K562 (cell line): ENCODE data around the gene IRF2BP2. TPM values are rescaled to one million over a fixed set of nuclear protein-coding genes. Genes with fewer than 3 reads are reported as not detected.

Experiments
- TCF3 ChIP-seq: sonication (generic); formaldehyde crosslinking; IDR thresholded peaks from 2 replicates; pipeline ENCODE4 v1.4.0; 2020; ENCODE audit warnings: mild to moderate bottlenecking, missing genetic modification reagents
- polyA plus RNA-seq, 8 experiments: library from polyadenylated mRNA; depleted of rRNA in 4 of 8; stranded (reverse) in 5 of 8; unstranded in 3 of 8; fragments of >200 nt; fragmentation: Nextera tagmentation in 2 of 8; fragmentation: Illumina TruSeq in 1 of 8; extraction: Ambion mirVana in 2 of 8; extraction: Trizol in 1 of 8; gene quantifications; 2 replicates each; pipeline versions ENCODE4 v1.2.1 to v1.2.3, GENCODE V29; 2011 to 2014; ENCODE audit warnings: inconsistent platforms in 1 of 8, missing spikeins in 1 of 8
- total RNA-seq, 7 experiments: library from RNA; depleted of rRNA in 6 of 7; stranded (reverse); fragments of >200 nt in 6 of 7; fragmentation: Illumina TruSeq in 2 of 7; extraction: Trizol in 2 of 7; gene quantifications; 2 replicates each; pipeline versions ENCODE4 v1.2.1 to v1.2.3, GENCODE V29; 2011 to 2021; ENCODE audit warnings: low replicate concordance in 1 of 7
- TF ChIP-seq, protein P1 (sequence below), 2 experiments: fragments of 450-650 bp in 1 of 2; IDR thresholded peaks; 2 replicates each; pipeline ENCODE4 v1.6.1; 2011 to 2017; ENCODE audit warnings: low read depth in 2 of 2, antibody characterized with exemption in 1 of 2, borderline replicate concordance in 1 of 2, low read length in 1 of 2, mild to moderate bottlenecking in 1 of 2, mixed read lengths in 1 of 2; ENCODE audit not compliant: control insufficient read depth in 1 of 2
- TF ChIP-seq, protein P2 (sequence below): sonication (generic); formaldehyde crosslinking; IDR thresholded peaks from 2 replicates; pipeline ENCODE4 v1.8.1; 2023; ENCODE audit warnings: missing genetic modification reagents, mild to moderate bottlenecking, borderline replicate concordance

IRF2BP2 gene
- total and polyA plus RNA-seq, 9 of the 15 experiments (the other 6 are each of a cell fraction or from before 2014, with no cell fraction given), result 7.7 to 68.6 (median 22.1) TPM

DNA sequence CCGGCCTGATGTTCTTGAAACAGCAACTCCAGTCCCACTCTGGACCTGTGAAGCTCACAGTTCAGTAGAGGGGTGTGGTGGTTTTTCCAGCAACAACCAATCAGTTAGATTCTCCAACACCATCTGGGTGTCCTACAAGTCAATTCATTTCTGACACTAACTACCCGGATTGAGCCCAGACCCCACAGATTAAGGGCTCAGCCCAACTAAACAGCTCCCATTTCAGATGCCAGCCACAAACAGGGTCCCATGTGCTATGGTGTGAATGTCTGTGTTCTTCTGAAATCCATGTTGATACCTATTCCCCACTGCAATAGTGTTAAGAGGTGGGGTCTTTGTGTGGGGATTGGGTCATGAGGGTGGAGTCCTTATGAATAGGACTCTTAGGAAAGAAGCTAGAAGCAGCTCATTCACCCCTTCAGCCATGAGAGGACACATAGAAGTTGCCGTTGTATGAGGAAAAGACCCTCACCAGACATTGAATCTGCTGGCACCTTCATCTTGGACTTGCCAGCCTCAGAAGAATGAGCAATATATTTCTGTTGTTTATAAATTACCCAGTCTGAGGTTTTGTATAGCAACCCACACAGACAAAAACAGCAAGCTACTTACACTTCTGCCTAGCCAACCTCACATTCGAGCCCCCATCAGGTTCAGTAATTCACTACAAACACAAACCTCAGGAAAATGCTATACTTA lies 53.6 kb downstream of the IRF2BP2 start (continued):
- TF ChIP-seq, protein P1, sequence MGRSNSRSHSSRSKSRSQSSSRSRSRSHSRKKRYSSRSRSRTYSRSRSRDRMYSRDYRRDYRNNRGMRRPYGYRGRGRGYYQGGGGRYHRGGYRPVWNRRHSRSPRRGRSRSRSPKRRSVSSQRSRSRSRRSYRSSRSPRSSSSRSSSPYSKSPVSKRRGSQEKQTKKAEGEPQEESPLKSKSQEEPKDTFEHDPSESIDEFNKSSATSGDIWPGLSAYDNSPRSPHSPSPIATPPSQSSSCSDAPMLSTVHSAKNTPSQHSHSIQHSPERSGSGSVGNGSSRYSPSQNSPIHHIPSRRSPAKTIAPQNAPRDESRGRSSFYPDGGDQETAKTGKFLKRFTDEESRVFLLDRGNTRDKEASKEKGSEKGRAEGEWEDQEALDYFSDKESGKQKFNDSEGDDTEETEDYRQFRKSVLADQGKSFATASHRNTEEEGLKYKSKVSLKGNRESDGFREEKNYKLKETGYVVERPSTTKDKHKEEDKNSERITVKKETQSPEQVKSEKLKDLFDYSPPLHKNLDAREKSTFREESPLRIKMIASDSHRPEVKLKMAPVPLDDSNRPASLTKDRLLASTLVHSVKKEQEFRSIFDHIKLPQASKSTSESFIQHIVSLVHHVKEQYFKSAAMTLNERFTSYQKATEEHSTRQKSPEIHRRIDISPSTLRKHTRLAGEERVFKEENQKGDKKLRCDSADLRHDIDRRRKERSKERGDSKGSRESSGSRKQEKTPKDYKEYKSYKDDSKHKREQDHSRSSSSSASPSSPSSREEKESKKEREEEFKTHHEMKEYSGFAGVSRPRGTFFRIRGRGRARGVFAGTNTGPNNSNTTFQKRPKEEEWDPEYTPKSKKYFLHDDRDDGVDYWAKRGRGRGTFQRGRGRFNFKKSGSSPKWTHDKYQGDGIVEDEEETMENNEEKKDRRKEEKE (IDR thresholded peaks at IDR 0.05; ENCODE audit: borderline replicate concordance in 1 of 2, control insufficient read depth in 1 of 2, low read depth in 2 of 2, low read length in 1 of 2), result no peak
- TF ChIP-seq, protein P2, sequence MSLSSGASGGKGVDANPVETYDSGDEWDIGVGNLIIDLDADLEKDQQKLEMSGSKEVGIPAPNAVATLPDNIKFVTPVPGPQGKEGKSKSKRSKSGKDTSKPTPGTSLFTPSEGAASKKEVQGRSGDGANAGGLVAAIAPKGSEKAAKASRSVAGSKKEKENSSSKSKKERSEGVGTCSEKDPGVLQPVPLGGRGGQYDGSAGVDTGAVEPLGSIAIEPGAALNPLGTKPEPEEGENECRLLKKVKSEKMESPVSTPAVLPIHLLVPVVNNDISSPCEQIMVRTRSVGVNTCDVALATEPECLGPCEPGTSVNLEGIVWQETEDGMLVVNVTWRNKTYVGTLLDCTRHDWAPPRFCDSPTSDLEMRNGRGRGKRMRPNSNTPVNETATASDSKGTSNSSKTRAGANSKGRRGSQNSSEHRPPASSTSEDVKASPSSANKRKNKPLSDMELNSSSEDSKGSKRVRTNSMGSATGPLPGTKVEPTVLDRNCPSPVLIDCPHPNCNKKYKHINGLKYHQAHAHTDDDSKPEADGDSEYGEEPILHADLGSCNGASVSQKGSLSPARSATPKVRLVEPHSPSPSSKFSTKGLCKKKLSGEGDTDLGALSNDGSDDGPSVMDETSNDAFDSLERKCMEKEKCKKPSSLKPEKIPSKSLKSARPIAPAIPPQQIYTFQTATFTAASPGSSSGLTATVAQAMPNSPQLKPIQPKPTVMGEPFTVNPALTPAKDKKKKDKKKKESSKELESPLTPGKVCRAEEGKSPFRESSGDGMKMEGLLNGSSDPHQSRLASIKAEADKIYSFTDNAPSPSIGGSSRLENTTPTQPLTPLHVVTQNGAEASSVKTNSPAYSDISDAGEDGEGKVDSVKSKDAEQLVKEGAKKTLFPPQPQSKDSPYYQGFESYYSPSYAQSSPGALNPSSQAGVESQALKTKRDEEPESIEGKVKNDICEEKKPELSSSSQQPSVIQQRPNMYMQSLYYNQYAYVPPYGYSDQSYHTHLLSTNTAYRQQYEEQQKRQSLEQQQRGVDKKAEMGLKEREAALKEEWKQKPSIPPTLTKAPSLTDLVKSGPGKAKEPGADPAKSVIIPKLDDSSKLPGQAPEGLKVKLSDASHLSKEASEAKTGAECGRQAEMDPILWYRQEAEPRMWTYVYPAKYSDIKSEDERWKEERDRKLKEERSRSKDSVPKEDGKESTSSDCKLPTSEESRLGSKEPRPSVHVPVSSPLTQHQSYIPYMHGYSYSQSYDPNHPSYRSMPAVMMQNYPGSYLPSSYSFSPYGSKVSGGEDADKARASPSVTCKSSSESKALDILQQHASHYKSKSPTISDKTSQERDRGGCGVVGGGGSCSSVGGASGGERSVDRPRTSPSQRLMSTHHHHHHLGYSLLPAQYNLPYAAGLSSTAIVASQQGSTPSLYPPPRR (CRISPR knock-in tag), result no peak
- no peak for TF ChIP-seq TCF3 (CRISPR knock-in tag)
